SU-DHL-6 (cell line): Measurements from ENCODE around the gene IRX2.

Experiments used
- EZH2phosphoT487 ChIP-seq: fragments of 200-600 bp; sonication (generic), shearing (Covaris generic); conservative IDR thresholded peaks from 2 replicates; pipeline ENCODE4 v1.6.1; 2018; ENCODE audit warnings: mild to moderate bottlenecking, antibody characterized with exemption, low read length, moderate library complexity, mixed read lengths
- TF ChIP-seq, protein P1 (sequence below): fragments of 200-600 bp; sonication (generic); IDR thresholded peaks from one replicate; pipeline ENCODE4 v1.5.1; 2017; ENCODE audit warnings: antibody characterized with exemption, mild to moderate bottlenecking, low read length, moderate library complexity; ENCODE audit not compliant: insufficient read depth, poor library complexity, severe bottlenecking

DNA sequence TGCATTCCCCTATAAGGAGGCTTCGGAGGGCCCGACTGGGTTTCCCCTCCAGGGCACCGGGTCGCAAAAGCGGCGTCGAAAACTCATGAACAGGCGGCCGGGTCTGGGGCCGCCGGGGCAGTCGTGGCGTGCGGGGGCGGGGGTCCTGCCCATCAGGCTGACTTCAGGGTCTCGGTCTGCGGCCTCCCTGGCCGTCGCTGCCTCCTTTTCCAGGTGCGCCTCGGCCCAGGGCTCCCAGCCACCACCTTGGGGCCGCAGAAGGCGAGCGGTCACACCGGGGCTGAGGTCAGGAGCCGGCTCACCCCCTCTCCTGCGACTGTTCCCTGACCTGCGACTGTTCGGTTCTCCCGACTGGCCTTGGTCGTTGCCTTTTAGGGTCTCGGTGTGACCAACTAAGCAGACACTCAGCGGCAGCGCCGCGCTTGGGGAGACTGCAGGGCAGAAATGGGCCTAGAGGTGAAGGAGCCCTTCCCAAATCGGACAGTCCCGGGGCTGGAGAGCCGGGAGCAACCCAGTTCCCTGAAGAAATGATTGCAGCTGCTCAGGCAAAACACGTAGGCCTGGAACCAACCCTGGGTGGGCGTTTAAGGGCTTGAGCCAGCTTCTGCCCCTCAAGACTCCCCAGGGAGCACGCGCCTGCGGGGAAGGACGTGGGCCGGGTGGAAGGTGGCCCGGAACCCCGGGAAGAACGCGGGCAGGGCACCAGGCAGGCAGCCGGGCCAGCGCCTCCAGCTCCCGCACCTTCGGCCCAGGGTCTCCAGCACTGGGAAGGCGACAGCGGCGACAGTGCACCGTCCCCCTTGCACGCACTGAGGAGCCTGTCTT is 11.2 kb downstream of the IRX2 start:
- TF ChIP-seq, protein P1, sequence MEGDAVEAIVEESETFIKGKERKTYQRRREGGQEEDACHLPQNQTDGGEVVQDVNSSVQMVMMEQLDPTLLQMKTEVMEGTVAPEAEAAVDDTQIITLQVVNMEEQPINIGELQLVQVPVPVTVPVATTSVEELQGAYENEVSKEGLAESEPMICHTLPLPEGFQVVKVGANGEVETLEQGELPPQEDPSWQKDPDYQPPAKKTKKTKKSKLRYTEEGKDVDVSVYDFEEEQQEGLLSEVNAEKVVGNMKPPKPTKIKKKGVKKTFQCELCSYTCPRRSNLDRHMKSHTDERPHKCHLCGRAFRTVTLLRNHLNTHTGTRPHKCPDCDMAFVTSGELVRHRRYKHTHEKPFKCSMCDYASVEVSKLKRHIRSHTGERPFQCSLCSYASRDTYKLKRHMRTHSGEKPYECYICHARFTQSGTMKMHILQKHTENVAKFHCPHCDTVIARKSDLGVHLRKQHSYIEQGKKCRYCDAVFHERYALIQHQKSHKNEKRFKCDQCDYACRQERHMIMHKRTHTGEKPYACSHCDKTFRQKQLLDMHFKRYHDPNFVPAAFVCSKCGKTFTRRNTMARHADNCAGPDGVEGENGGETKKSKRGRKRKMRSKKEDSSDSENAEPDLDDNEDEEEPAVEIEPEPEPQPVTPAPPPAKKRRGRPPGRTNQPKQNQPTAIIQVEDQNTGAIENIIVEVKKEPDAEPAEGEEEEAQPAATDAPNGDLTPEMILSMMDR: no peak
- TF ChIP-seq EZH2phosphoT487: no peak
